NB4 (cell line): ENCODE measurements around the gene TFCP2.

Experiments used
- DNase-seq: peaks from one replicate; pipeline ENCODE4 v3.0.0; 2010; ENCODE audit warnings: low read depth
- H3K4me3 ChIP-seq: one replicate; pipeline ENCODE4 v1.5.1; 2011; ENCODE audit warnings: mild to moderate bottlenecking, low read depth, low read length, moderate library complexity
- CTCF ChIP-seq: IDR thresholded peaks from one replicate; pipeline ENCODE4 v1.5.1; 2012; ENCODE audit warnings: low read depth, low read length
- MYC ChIP-seq: IDR thresholded peaks from 2 replicates; pipeline ENCODE4 v1.6.1; 2011; ENCODE audit warnings: low read depth, low read length
- POLR2A ChIP-seq: IDR thresholded peaks from 2 replicates; pipeline ENCODE4 v1.6.1; 2011; ENCODE audit warnings: mild to moderate bottlenecking; ENCODE audit not compliant: insufficient read length; ENCODE audit errors: extremely low read depth
- TF ChIP-seq, protein P1 (sequence below): IDR thresholded peaks from 2 replicates; pipeline ENCODE4 v1.6.1; 2011; ENCODE audit warnings: low read depth, low read length

TFCP2 gene

GRCh38 chr12:51205350-51205749 is 32.4 kb upstream of the TFCP2 start:
- no peak for DNase-seq
- TF ChIP-seq POLR2A = no peak
- TF ChIP-seq, protein P1, sequence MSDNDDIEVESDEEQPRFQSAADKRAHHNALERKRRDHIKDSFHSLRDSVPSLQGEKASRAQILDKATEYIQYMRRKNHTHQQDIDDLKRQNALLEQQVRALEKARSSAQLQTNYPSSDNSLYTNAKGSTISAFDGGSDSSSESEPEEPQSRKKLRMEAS = no peak
- no peak for TF ChIP-seq MYC
- no peak for TF ChIP-seq CTCF
- no peak overlapping the region for H3K4me3 ChIP-seq

DNA sequence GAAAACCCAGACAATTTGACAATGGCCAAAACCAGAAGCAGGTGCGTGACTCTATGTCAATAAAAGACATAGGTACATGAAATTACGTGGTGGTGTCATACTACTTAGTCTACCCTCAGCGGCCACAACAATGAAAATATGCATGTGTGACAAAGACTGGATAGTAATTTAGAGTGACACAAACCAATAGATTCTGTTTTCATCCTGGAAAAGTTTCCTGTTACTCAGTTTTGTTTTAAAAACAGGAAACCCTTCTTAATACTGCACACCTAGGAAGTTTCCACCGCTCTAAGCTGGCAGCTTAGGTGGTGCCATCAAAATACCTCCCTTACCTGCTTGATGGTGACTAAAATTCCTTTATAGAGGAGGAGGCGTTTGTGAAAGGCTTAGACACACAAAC is 29.8 kb upstream of the TFCP2 start:
- TF ChIP-seq MYC (no peak), POLR2A (no peak), CTCF (no peak)
- TF ChIP-seq, protein P1 = no peak
- H3K4me3 ChIP-seq = no peak overlapping the region
- no peak for DNase-seq

DNA sequence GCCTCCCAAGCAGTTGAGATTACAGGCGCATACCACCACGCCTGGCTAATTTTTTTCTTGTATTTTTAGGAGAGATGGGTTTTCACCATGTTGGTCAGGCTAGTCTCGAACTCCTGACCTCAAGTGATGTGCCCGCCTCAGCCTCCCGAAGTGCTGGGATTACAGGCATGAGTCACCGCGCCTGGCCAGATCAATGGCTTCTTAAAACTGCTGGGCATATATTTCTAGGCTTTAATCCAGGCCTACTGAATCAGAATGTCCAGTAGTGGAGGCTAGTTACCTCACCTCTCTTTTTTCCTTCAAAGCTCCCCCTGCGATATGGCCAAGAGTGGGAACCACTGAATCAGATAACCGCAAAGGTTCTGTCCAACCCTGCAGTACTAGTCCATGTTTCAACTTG is 27.9 kb upstream of the TFCP2 start:
- H3K4me3 ChIP-seq = no peak overlapping the region
- TF ChIP-seq CTCF = no peak
- TF ChIP-seq POLR2A = no peak
- DNase-seq = no peak

DNA sequence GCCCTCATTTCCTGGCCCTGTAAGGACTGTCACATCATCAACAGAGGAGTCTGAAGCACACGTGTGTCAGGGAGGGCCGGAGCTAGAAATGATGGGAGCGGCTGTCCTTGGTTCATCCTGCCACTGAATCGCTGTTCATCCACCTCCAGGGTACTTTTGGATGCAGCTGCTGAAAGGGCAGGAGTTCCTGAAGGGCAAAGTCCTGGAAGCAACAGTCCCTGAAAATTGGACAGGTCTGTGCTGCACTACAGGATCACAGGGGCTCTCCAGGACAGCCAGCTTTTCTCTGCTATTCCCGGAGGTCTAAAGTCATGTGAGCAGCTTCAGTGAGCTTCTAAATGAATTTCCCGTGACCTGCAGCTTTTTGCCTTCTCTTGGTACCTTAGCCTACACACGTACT is 27.2 kb upstream of the TFCP2 start:
- TF ChIP-seq, protein P1 = no peak
- no peak for TF ChIP-seq MYC
- no peak for TF ChIP-seq CTCF
- TF ChIP-seq POLR2A = no peak
- no peak for DNase-seq

GRCh38 chr12:51199366-51199945 is 26.5 kb upstream of the TFCP2 start:
- H3K4me3 ChIP-seq = no peak overlapping the region
- TF ChIP-seq, protein P1 = no peak
- no peak for TF ChIP-seq POLR2A
- TF ChIP-seq CTCF = no peak
- no peak for TF ChIP-seq MYC
- DNase-seq = no peak

More for the DNA sequence above, 27.2 kb upstream of the TFCP2 start:
- no peak overlapping the region for H3K4me3 ChIP-seq

- TF ChIP-seq, protein P1 = no peak
- TF ChIP-seq MYC (no peak), CTCF (no peak), POLR2A (no peak)
- no peak overlapping the region for H3K4me3 ChIP-seq
- DNase-seq = no peak
Observed at GRCh38 chr12:51198568-51199365, 25.8 kb upstream of the TFCP2 start.
